HG03159 (cell line): Measurements from ENCODE around the gene TSPAN7.

Experiments used
- ATAC-seq: cut with Tn5 transposase; IDR thresholded peaks from one replicate; pipeline ENCODE4 v1.9.1; 2021; ENCODE audit warnings: mild to moderate bottlenecking, moderate library complexity; ENCODE audit not compliant: unreplicated experiment

Gene TSPAN7

GRCh38 chrX:38639730-38640129, 78.4 kb downstream of the TSPAN7 start:
- ATAC-seq, result no peak

GRCh38 chrX:38641197-38641596, 79.9 kb downstream of the TSPAN7 start:
- ATAC-seq, result no peak

- ATAC-seq, result no peak
Measured at GRCh38 chrX:38643903-38644302, 82.6 kb downstream of the TSPAN7 start.

- ATAC-seq, result no peak
Measured at GRCh38 chrX:38646129-38646528, 84.8 kb downstream of the TSPAN7 start.

GRCh38 chrX:38649221-38649620, 87.9 kb downstream of the TSPAN7 start:
- ATAC-seq, result no peak

GRCh38 chrX:38649674-38650647, 88.6 kb downstream of the TSPAN7 start:
- ATAC-seq, result no peak

GRCh38 chrX:38651625-38652601, 90.6 kb downstream of the TSPAN7 start:
- ATAC-seq, result peak; percentile 62

- ATAC-seq, result no peak
Measured at GRCh38 chrX:38652934-38653442, 91.6 kb downstream of the TSPAN7 start.

- no peak for ATAC-seq
Measured at GRCh38 chrX:38654302-38654701, 93.0 kb downstream of the TSPAN7 start.

GRCh38 chrX:38656350-38656915, 95.1 kb downstream of the TSPAN7 start:
- ATAC-seq, result no peak

- ATAC-seq, result no peak
Measured at GRCh38 chrX:38657562-38657961, 96.2 kb downstream of the TSPAN7 start.

GRCh38 chrX:38660395-38661102, 99.2 kb downstream of the TSPAN7 start:
- no peak for ATAC-seq

GRCh38 chrX:38661103-38661441, 99.7 kb downstream of the TSPAN7 start:
- no peak for ATAC-seq

- no peak for ATAC-seq
Measured at GRCh38 chrX:38661561-38661960, 100.2 kb downstream of the TSPAN7 start.

GRCh38 chrX:38662640-38663039, 101.3 kb downstream of the TSPAN7 start:
- ATAC-seq, result no peak

GRCh38 chrX:38664285-38664684, 102.9 kb downstream of the TSPAN7 start:
- ATAC-seq, result no peak

GRCh38 chrX:38666909-38667308, 105.6 kb downstream of the TSPAN7 start:
- ATAC-seq, result no peak

- no peak for ATAC-seq
Measured at GRCh38 chrX:38668771-38669170, 107.4 kb downstream of the TSPAN7 start.

GRCh38 chrX:38669428-38669827, 108.1 kb downstream of the TSPAN7 start:
- no peak for ATAC-seq

GRCh38 chrX:38672646-38673045, 111.3 kb downstream of the TSPAN7 start:
- no peak for ATAC-seq
